ENCODE measurements around the gene YY1.
A peak's percentile ranks its signal among the peaks of the same experiment; 100 is the strongest.

- TF ChIP-seq, protein P1, sequence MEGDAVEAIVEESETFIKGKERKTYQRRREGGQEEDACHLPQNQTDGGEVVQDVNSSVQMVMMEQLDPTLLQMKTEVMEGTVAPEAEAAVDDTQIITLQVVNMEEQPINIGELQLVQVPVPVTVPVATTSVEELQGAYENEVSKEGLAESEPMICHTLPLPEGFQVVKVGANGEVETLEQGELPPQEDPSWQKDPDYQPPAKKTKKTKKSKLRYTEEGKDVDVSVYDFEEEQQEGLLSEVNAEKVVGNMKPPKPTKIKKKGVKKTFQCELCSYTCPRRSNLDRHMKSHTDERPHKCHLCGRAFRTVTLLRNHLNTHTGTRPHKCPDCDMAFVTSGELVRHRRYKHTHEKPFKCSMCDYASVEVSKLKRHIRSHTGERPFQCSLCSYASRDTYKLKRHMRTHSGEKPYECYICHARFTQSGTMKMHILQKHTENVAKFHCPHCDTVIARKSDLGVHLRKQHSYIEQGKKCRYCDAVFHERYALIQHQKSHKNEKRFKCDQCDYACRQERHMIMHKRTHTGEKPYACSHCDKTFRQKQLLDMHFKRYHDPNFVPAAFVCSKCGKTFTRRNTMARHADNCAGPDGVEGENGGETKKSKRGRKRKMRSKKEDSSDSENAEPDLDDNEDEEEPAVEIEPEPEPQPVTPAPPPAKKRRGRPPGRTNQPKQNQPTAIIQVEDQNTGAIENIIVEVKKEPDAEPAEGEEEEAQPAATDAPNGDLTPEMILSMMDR (IDR thresholded peaks at IDR 0.05 in 8 of 11, conservative IDR thresholded peaks at IDR 0.05 in 3 of 11), result no peak
- TF ChIP-seq POLR2A (IDR thresholded peaks at IDR 0.05) (no peak), POLR2AphosphoS5 (IDR thresholded peaks at IDR 0.05) (peak in 1 of 3 donors; percentile 20)
These were observed 54.0 kb downstream of the YY1 start for GRCh38 chr14:100292776-100293461.
